RKO (cell line): ENCODE results near the gene MAPK14.

ENCODE experiments used
- DNase-seq: peaks from one replicate; pipeline ENCODE4 v3.0.0-alpha.2; 2016; ENCODE audit warnings: low spot score

MAPK14 gene

GRCh38 chr6:36038120-36038876 lies 10.7 kb downstream of the MAPK14 start:
- DNase-seq, result no peak

- DNase-seq, result no peak
These were observed 11.5 kb downstream of the MAPK14 start for GRCh38 chr6:36039112-36039511.

GRCh38 chr6:36040958-36041357 lies 13.3 kb downstream of the MAPK14 start:
- no peak for DNase-seq

GRCh38 chr6:36042618-36043260 lies 15.1 kb downstream of the MAPK14 start:
- DNase-seq, result no peak

GRCh38 chr6:36049582-36049981 lies 22.0 kb downstream of the MAPK14 start:
- no peak for DNase-seq

- DNase-seq, result no peak
These were observed 22.7 kb downstream of the MAPK14 start for GRCh38 chr6:36050305-36050704.

GRCh38 chr6:36050947-36051710 lies 23.5 kb downstream of the MAPK14 start:
- no peak for DNase-seq

- DNase-seq, result no peak
These were observed 24.5 kb downstream of the MAPK14 start for GRCh38 chr6:36052097-36052496.

- DNase-seq, result no peak
These were observed 26.3 kb downstream of the MAPK14 start for GRCh38 chr6:36053878-36054277.

- DNase-seq, result no peak
These were observed 26.8 kb downstream of the MAPK14 start for GRCh38 chr6:36054415-36054814.

GRCh38 chr6:36054956-36055355 lies 27.3 kb downstream of the MAPK14 start:
- no peak for DNase-seq

GRCh38 chr6:36056178-36056577 lies 28.6 kb downstream of the MAPK14 start:
- no peak for DNase-seq

GRCh38 chr6:36061236-36061635 lies 33.6 kb downstream of the MAPK14 start:
- DNase-seq, result no peak

- DNase-seq, result no peak
These were observed 34.6 kb downstream of the MAPK14 start for GRCh38 chr6:36062247-36062646.

- DNase-seq, result no peak
These were observed 35.9 kb downstream of the MAPK14 start for GRCh38 chr6:36063318-36064060.

GRCh38 chr6:36064770-36065396 lies 37.3 kb downstream of the MAPK14 start:
- no peak for DNase-seq

GRCh38 chr6:36065916-36066315 lies 38.3 kb downstream of the MAPK14 start:
- DNase-seq, result no peak

GRCh38 chr6:36066817-36067216 lies 39.2 kb downstream of the MAPK14 start:
- no peak for DNase-seq

- no peak for DNase-seq
These were observed 39.9 kb downstream of the MAPK14 start for GRCh38 chr6:36067374-36068011.

- DNase-seq, result no peak
These were observed 40.4 kb downstream of the MAPK14 start for GRCh38 chr6:36068012-36068392.

- no peak for DNase-seq
These were observed 41.0 kb downstream of the MAPK14 start for GRCh38 chr6:36068586-36068985.
